ENCODE data around the gene ATXN7L2. TPM values are rescaled to one million over a fixed set of nuclear protein-coding genes. Genes with fewer than 3 reads are reported as not detected.

ATXN7L2 gene
- total RNA-seq, 2 experiments from 2014 or later, result 11.2 to 13.7 TPM

GRCh38 chr1:109541102-109541501 lies 57.4 kb downstream of the ATXN7L2 start:
- Mint-ChIP-seq H3K4me1 (ENCODE audit: low read depth) (peaks cover 1% of the 10 kb centered on the region), H3K36me3 (ENCODE audit: low read depth) (no peaks in the 10 kb centered on the region), H3K4me3 (no peak overlapping the region), H3K27me3 (no peaks in the 10 kb centered on the region), H3K9me3 (no peaks in the 10 kb centered on the region), H3K27ac (no peak overlapping the region)
- ChIA-PET POLR2A (interaction anchor here (1.3 to 1.5 kb wide), 4 partner anchors 8 to 79 kb away, joined by 4 to 6 read pairs (median 4); partner anchors contain the start of genes AMIGO1, AMPD2, ATXN7L2 and GNAT2), CTCF (interaction anchor here (1.0 to 21.7 kb wide), 7 partner anchors 9 to 443 kb away, joined by 4 to 1390 read pairs (median 7); partner anchors contain the start of genes AHCYL1, AMIGO1, ATXN7L2 and CYB561D1)
- DNase-seq (no peak), ATAC-seq (no peak)
- intact Hi-C loops (cut with micrococcal nuclease), result no loop called here
- no peak for TF ChIP-seq CTCF (IDR thresholded peaks at IDR 0.05)

Other genes with a start within 250 kb of the ATXN7L2 start
- 1 to 10 TPM; 2.7 to 3.1 TPM for gene CELSR2, start 234.4 kb upstream of the ATXN7L2 start, total RNA-seq
- gene PSRC1, start 200.8 kb upstream of the ATXN7L2 start, total RNA-seq, result 10 to 100 TPM; 12.9 to 14.0 TPM
- gene MYBPHL, start 176.9 kb upstream of the ATXN7L2 start, total RNA-seq, result not detected
- 1 to 10 TPM; 2.5 to 3.2 TPM for gene SORT1, start 86.0 kb upstream of the ATXN7L2 start, total RNA-seq
- 100 to 1,000 TPM; 192 to 210 TPM for gene PSMA5, start 57.5 kb upstream of the ATXN7L2 start, total RNA-seq
- not detected for gene SYPL2, start 17.4 kb upstream of the ATXN7L2 start, total RNA-seq
- gene CYB561D1, start 10.2 kb downstream of the ATXN7L2 start, total RNA-seq, result 1 to 10 TPM; 7.0 to 9.5 TPM
- gene AMIGO1, start 25.8 kb downstream of the ATXN7L2 start, total RNA-seq, result 1 to 10 TPM; 1.3 to 1.7 TPM
- gene GPR61, start 56.0 kb downstream of the ATXN7L2 start, total RNA-seq, result under 1 TPM in 1 of 2 experiments, not detected in 1; 0.22 TPM
- 1 to 10 TPM; 7.5 to 7.7 TPM for gene GNAI3, start 64.7 kb downstream of the ATXN7L2 start, total RNA-seq
- gene GNAT2, start 135.7 kb downstream of the ATXN7L2 start, total RNA-seq, result under 1 TPM; 0.81 to 0.88 TPM
- gene AMPD2, start 135.9 kb downstream of the ATXN7L2 start, total RNA-seq, result 100 to 1,000 TPM; 107 to 119 TPM
- 10 to 100 TPM in 1 of 2 experiments, 1 to 10 TPM in 1; 8.3 to 10.5 TPM for gene GSTM4, start 172.2 kb downstream of the ATXN7L2 start, total RNA-seq
- 10 to 100 TPM; 13.6 to 16.2 TPM for gene GSTM2, start 184.2 kb downstream of the ATXN7L2 start, total RNA-seq
- 10 to 100 TPM; 47.9 to 49.6 TPM for gene GSTM1, start 203.9 kb downstream of the ATXN7L2 start, total RNA-seq
- gene GSTM5, start 228.3 kb downstream of the ATXN7L2 start, total RNA-seq, result under 1 TPM; 0.49 to 0.50 TPM